ENCODE measurements around the gene IDH1. TPM values are rescaled to one million over a fixed set of nuclear protein-coding genes. Genes with fewer than 3 reads are reported as not detected.

IDH1 gene
- total and polyA plus RNA-seq, 2 of the 13 experiments (the other 11 are each of a cell fraction or from before 2014, with no cell fraction given) = 312 to 1,077 TPM

DNA sequence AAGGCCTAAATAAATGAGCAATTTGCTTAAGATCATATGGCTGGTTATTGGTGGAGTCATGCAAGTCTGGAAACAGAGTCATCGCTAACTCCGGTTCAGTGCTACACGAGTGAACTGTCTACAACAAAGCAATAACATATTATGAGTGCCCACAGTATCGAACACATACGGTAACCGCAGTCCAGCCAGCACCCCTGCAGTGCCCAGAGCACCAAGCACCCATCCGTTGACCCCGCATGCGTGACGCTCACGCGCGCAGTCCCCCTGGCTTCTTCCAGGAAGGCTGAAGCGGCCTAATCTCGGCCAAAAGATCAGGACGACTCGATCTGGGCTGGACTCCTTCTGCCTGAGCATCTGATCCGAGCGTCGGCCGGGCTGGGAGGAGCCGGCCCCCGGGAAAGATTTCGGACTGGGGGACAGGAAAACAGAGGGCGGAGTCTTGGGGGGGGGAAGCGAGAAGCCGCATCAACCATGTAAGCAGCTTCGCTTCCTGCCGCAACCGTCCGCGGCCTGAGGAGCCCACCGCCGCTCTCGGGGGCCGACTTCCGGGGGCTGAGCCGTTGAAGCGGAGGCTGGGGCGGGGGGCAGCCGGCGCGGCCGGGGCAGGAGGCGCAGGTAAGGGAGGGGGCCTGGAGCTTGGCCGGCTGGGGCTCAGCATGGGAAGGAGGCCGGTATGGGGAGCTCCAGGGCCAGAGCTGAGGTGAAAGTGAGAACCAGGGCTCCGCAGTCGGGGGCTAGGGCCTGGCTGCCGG, 11.1 kb upstream of the IDH1 start, which contains the start of gene PIKFYVE (continued):
- TF ChIP-seq, protein P1, sequence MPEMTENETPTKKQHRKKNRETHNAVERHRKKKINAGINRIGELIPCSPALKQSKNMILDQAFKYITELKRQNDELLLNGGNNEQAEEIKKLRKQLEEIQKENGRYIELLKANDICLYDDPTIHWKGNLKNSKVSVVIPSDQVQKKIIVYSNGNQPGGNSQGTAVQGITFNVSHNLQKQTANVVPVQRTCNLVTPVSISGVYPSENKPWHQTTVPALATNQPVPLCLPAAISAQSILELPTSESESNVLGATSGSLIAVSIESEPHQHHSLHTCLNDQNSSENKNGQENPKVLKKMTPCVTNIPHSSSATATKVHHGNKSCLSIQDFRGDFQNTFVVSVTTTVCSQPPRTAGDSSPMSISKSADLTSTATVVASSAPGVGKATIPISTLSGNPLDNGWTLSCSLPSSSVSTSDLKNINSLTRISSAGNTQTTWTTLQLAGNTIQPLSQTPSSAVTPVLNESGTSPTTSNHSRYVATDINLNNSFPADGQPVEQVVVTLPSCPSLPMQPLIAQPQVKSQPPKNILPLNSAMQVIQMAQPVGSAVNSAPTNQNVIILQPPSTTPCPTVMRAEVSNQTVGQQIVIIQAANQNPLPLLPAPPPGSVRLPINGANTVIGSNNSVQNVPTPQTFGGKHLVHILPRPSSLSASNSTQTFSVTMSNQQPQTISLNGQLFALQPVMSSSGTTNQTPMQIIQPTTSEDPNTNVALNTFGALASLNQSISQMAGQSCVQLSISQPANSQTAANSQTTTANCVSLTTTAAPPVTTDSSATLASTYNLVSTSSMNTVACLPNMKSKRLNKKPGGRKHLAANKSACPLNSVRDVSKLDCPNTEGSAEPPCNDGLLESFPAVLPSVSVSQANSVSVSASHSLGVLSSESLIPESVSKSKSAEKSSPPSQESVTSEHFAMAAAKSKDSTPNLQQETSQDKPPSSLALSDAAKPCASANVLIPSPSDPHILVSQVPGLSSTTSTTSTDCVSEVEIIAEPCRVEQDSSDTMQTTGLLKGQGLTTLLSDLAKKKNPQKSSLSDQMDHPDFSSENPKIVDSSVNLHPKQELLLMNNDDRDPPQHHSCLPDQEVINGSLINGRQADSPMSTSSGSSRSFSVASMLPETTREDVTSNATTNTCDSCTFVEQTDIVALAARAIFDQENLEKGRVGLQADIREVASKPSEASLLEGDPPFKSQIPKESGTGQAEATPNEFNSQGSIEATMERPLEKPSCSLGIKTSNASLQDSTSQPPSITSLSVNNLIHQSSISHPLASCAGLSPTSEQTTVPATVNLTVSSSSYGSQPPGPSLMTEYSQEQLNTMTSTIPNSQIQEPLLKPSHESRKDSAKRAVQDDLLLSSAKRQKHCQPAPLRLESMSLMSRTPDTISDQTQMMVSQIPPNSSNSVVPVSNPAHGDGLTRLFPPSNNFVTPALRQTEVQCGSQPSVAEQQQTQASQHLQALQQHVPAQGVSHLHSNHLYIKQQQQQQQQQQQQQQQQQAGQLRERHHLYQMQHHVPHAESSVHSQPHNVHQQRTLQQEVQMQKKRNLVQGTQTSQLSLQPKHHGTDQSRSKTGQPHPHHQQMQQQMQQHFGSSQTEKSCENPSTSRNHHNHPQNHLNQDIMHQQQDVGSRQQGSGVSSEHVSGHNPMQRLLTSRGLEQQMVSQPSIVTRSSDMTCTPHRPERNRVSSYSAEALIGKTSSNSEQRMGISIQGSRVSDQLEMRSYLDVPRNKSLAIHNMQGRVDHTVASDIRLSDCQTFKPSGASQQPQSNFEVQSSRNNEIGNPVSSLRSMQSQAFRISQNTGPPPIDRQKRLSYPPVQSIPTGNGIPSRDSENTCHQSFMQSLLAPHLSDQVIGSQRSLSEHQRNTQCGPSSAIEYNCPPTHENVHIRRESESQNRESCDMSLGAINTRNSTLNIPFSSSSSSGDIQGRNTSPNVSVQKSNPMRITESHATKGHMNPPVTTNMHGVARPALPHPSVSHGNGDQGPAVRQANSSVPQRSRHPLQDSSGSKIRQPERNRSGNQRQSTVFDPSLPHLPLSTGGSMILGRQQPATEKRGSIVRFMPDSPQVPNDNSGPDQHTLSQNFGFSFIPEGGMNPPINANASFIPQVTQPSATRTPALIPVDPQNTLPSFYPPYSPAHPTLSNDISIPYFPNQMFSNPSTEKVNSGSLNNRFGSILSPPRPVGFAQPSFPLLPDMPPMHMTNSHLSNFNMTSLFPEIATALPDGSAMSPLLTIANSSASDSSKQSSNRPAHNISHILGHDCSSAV (CRISPR knock-in tag; IDR thresholded peaks at IDR 0.05; ENCODE audit: borderline replicate concordance) = peak; percentile 87; the same call in 1 of the 2 replicates
- TF ChIP-seq, protein P2, sequence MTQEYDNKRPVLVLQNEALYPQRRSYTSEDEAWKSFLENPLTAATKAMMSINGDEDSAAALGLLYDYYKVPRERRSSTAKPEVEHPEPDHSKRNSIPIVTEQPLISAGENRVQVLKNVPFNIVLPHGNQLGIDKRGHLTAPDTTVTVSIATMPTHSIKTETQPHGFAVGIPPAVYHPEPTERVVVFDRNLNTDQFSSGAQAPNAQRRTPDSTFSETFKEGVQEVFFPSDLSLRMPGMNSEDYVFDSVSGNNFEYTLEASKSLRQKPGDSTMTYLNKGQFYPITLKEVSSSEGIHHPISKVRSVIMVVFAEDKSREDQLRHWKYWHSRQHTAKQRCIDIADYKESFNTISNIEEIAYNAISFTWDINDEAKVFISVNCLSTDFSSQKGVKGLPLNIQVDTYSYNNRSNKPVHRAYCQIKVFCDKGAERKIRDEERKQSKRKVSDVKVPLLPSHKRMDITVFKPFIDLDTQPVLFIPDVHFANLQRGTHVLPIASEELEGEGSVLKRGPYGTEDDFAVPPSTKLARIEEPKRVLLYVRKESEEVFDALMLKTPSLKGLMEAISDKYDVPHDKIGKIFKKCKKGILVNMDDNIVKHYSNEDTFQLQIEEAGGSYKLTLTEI (CRISPR knock-in tag; conservative IDR thresholded peaks at IDR 0.05) = no peak
- TF ChIP-seq, protein P3, sequence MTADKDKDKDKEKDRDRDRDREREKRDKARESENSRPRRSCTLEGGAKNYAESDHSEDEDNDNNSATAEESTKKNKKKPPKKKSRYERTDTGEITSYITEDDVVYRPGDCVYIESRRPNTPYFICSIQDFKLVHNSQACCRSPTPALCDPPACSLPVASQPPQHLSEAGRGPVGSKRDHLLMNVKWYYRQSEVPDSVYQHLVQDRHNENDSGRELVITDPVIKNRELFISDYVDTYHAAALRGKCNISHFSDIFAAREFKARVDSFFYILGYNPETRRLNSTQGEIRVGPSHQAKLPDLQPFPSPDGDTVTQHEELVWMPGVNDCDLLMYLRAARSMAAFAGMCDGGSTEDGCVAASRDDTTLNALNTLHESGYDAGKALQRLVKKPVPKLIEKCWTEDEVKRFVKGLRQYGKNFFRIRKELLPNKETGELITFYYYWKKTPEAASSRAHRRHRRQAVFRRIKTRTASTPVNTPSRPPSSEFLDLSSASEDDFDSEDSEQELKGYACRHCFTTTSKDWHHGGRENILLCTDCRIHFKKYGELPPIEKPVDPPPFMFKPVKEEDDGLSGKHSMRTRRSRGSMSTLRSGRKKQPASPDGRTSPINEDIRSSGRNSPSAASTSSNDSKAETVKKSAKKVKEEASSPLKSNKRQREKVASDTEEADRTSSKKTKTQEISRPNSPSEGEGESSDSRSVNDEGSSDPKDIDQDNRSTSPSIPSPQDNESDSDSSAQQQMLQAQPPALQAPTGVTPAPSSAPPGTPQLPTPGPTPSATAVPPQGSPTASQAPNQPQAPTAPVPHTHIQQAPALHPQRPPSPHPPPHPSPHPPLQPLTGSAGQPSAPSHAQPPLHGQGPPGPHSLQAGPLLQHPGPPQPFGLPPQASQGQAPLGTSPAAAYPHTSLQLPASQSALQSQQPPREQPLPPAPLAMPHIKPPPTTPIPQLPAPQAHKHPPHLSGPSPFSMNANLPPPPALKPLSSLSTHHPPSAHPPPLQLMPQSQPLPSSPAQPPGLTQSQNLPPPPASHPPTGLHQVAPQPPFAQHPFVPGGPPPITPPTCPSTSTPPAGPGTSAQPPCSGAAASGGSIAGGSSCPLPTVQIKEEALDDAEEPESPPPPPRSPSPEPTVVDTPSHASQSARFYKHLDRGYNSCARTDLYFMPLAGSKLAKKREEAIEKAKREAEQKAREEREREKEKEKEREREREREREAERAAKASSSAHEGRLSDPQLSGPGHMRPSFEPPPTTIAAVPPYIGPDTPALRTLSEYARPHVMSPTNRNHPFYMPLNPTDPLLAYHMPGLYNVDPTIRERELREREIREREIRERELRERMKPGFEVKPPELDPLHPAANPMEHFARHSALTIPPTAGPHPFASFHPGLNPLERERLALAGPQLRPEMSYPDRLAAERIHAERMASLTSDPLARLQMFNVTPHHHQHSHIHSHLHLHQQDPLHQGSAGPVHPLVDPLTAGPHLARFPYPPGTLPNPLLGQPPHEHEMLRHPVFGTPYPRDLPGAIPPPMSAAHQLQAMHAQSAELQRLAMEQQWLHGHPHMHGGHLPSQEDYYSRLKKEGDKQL (CRISPR knock-in tag; IDR thresholded peaks at IDR 0.05; ENCODE audit: low read depth) = peak; percentile 63
- TF ChIP-seq ZNF720 (CRISPR knock-in tag; IDR thresholded peaks at IDR 0.05) (no peak), MAFG (CRISPR knock-in tag; IDR thresholded peaks at IDR 0.05) (no peak), ZNF260 (CRISPR knock-in tag; IDR thresholded peaks at IDR 0.05; ENCODE audit: borderline replicate concordance, low read depth) (no peak)
- TF ChIP-seq, protein P4, sequence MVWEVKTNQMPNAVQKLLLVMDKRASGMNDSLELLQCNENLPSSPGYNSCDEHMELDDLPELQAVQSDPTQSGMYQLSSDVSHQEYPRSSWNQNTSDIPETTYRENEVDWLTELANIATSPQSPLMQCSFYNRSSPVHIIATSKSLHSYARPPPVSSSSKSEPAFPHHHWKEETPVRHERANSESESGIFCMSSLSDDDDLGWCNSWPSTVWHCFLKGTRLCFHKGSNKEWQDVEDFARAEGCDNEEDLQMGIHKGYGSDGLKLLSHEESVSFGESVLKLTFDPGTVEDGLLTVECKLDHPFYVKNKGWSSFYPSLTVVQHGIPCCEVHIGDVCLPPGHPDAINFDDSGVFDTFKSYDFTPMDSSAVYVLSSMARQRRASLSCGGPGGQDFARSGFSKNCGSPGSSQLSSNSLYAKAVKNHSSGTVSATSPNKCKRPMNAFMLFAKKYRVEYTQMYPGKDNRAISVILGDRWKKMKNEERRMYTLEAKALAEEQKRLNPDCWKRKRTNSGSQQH (CRISPR knock-in tag; IDR thresholded peaks at IDR 0.05; ENCODE audit: low read depth) = peak; percentile 57
